Bronchial epithelial cell (primary cell): ENCODE data around the gene CPPED1. TPM values are rescaled to one million over a fixed set of nuclear protein-coding genes. Genes with fewer than 3 reads are reported as not detected.

Source experiments
- DNase-seq: peaks from one replicate; pipeline ENCODE4 v3.0.0-alpha.2; 2010; ENCODE audit warnings: low read depth
- FAIRE-seq: peaks from 2 replicates; lab custom pipeline; 2011; peaks lifted over from hg19 to GRCh38; lab: Jason Lieb, UNC
- H3K27me3 ChIP-seq: 2 replicates; pipeline ENCODE4 v1.5.1; 2011; ENCODE audit warnings: low read length; ENCODE audit not compliant: control insufficient read depth, insufficient read depth
- H3K36me3 ChIP-seq: 2 replicates; pipeline ENCODE4 v1.5.1; 2011; ENCODE audit warnings: low read length; ENCODE audit not compliant: control insufficient read depth, insufficient read depth
- H3K4me3 ChIP-seq: 2 replicates; pipeline ENCODE4 v1.5.1; 2011; ENCODE audit warnings: mild to moderate bottlenecking, low read depth, low read length, control low read depth
- CTCF ChIP-seq: IDR thresholded peaks from 2 replicates; pipeline ENCODE4 v1.5.1; 2011; ENCODE audit warnings: mild to moderate bottlenecking, moderate library complexity, low read length, control low read depth, inconsistent platforms; ENCODE audit not compliant: insufficient read depth, severe bottlenecking
- total RNA-seq: library from RNA; depleted of rRNA; stranded (reverse); fragments of >200 nt; gene quantifications from 2 replicates; pipeline ENCODE4 v1.2.1, GENCODE V29; 2014

The CPPED1 gene
- total RNA-seq, 1 donor from 2014 or later, result 5.8 TPM

- FAIRE-seq, result no peak
- no peak for TF ChIP-seq CTCF
- Histone ChIP-seq H3K27me3 (no peaks in the 10 kb centered on the region), H3K36me3 (no peaks in the 10 kb centered on the region), H3K4me3 (no peak overlapping the region)
- no peak for DNase-seq
Observed at GRCh38 chr16:12837291-12837690, 33.6 kb upstream of the CPPED1 start.

GRCh38 chr16:12833926-12834325 is 30.2 kb upstream of the CPPED1 start:
- DNase-seq, result no peak
- no peak for FAIRE-seq

GRCh38 chr16:12829096-12829888 is 25.6 kb upstream of the CPPED1 start:
- FAIRE-seq, result no peak
- no peaks in the 10 kb centered on the region for H3K36me3 ChIP-seq

More at GRCh38 chr16:12833926-12834325, 30.2 kb upstream of the CPPED1 start:
- Histone ChIP-seq H3K36me3 (no peaks in the 10 kb centered on the region), H3K27me3 (no peaks in the 10 kb centered on the region), H3K4me3 (no peak overlapping the region)
- no peak for TF ChIP-seq CTCF

GRCh38 chr16:12828206-12828605 is 24.5 kb upstream of the CPPED1 start:
- H3K36me3 ChIP-seq, result no peaks in the 10 kb centered on the region
- DNase-seq (no peak), FAIRE-seq (no peak)
- TF ChIP-seq CTCF, result no peak
- H3K4me3 ChIP-seq, result no peak overlapping the region
- no peaks in the 10 kb centered on the region for H3K27me3 ChIP-seq

More at GRCh38 chr16:12829096-12829888, 25.6 kb upstream of the CPPED1 start:
- DNase-seq, result no peak
- TF ChIP-seq CTCF, result no peak
- Histone ChIP-seq H3K4me3 (no peak overlapping the region), H3K27me3 (no peaks in the 10 kb centered on the region)

- no peak overlapping the region for H3K4me3 ChIP-seq
- DNase-seq, result no peak
- FAIRE-seq, result no peak
- TF ChIP-seq CTCF, result no peak
- no peaks in the 10 kb centered on the region for H3K36me3 ChIP-seq
- H3K27me3 ChIP-seq, result no peaks in the 10 kb centered on the region
Observed at GRCh38 chr16:12826559-12826958, 22.9 kb upstream of the CPPED1 start.
